ENCODE data around the gene EDRF1. TPM values are rescaled to one million over a fixed set of nuclear protein-coding genes. Genes with fewer than 3 reads are reported as not detected.

The EDRF1 gene
- total and polyA plus RNA-seq, 5 donors from 2014 or later = 12.8 to 52.3 (median 13.7) TPM

DNA sequence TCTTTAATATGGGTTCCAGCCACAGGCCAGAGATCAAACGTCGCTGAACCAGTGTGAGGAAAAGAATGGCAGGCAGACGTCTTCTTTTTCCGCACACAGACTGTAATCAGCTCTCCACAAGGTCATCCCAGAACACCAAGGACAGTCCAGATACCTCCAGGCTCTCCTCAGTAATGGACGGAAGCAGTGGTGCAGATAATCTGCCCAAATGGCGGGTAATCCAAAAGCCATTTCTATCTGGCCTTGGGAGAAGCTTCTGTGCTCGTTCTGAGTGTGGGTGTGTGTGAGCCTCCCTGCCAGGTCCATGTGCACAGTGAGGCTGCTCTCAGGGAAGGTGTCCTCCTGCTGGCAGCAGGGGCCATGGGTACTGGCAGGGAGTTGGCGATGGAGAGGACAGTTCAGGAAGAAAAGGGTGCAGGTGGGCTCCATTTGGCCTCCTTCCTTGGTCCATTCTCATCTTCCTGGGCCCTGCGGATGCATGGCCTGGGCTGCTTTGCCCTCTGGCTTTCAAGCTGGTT lies 21.0 kb upstream of the EDRF1 start:
- Histone ChIP-seq H3K4me3 (ENCODE audit: low read depth, low read length) (no peak overlapping the region), H3K9me3 (ENCODE audit: control insufficient read depth in 2 of 2, low read length in 2 of 2) (no peaks in the 10 kb centered on the region), H3K36me3 (ENCODE audit: control insufficient read depth, insufficient read depth, low read length) (no peaks in the 10 kb centered on the region), H3K27ac (ENCODE audit: insufficient read depth, low read length, poor library complexity, severe bottlenecking) (no peak overlapping the region), H3K4me1 (ENCODE audit: control insufficient read depth, insufficient read depth, low read length, poor library complexity, severe bottlenecking) (no peaks in the 10 kb centered on the region), H3K27me3 (ENCODE audit: control insufficient read depth, insufficient read depth, low read length) (no peaks in the 10 kb centered on the region)
- DNase-seq = no peak
- peaks cover 0 to 3% (median 0%) of the 10 kb centered on the region in 7 donors for H3K9me3 Mint-ChIP-seq
- no peak overlapping the region for H3K27ac Mint-ChIP-seq
- H3K4me3 Mint-ChIP-seq = no peak overlapping the region
- peaks cover 4% of the 10 kb centered on the region for H3K27me3 Mint-ChIP-seq
- no peak for ATAC-seq (ENCODE audit: low read depth in 2 of 2)
- H3K36me3 Mint-ChIP-seq = no peaks in the 10 kb centered on the region
- no peaks in the 10 kb centered on the region for H3K4me1 Mint-ChIP-seq

DNA sequence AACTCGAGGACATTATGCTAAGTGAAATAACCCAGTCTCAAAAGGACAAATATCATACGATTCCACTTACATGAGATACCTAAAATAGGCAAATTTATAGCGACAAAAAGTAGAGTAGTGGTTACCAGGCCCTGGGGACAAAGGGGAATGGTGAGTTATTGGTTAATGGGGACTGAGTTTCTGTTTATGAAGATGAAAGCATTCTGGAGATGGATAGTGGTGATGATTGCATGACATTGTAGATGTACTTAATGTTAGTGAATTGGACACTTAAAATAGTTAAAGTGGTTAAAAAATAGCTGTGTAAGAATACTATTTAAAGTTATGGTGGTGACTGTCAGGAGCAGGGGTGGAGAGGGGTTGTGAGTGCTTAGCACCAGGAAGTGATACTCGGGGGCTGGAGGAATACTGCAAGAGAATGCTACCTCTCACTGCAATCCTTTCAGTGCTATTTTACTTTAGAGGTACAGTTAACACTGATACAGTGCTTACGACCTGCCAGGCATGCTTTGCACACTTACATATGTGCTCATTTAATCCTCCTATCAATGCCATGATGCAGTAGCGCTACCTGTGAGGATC lies 19.9 kb upstream of the EDRF1 start:
- no peaks in the 10 kb centered on the region for H3K4me1 Mint-ChIP-seq
- Histone ChIP-seq H3K9me3 (ENCODE audit: control insufficient read depth in 2 of 2, low read length in 2 of 2) (no peaks in the 10 kb centered on the region), H3K4me1 (ENCODE audit: control insufficient read depth, insufficient read depth, low read length, poor library complexity, severe bottlenecking) (no peaks in the 10 kb centered on the region), H3K36me3 (ENCODE audit: control insufficient read depth, insufficient read depth, low read length) (no peaks in the 10 kb centered on the region), H3K27me3 (ENCODE audit: control insufficient read depth, insufficient read depth, low read length) (no peaks in the 10 kb centered on the region), H3K4me3 (ENCODE audit: low read depth, low read length) (no peak overlapping the region), H3K27ac (ENCODE audit: insufficient read depth, low read length, poor library complexity, severe bottlenecking) (no peak overlapping the region)
- peaks cover 0 to 3% (median 0%) of the 10 kb centered on the region in 7 donors for H3K9me3 Mint-ChIP-seq
- no peak overlapping the region for H3K4me3 Mint-ChIP-seq
- ATAC-seq (ENCODE audit: low read depth in 2 of 2) (no peak), DNase-seq (no peak)
- peaks cover 4% of the 10 kb centered on the region for H3K36me3 Mint-ChIP-seq
- peaks cover 4% of the 10 kb centered on the region for H3K27me3 Mint-ChIP-seq
- no peak overlapping the region for H3K27ac Mint-ChIP-seq

- Histone ChIP-seq H3K9me3 (ENCODE audit: control insufficient read depth in 2 of 2, low read length in 2 of 2) (no peaks in the 10 kb centered on the region), H3K36me3 (ENCODE audit: control insufficient read depth, insufficient read depth, low read length) (no peaks in the 10 kb centered on the region), H3K4me3 (ENCODE audit: low read depth, low read length) (no peak overlapping the region), H3K4me1 (ENCODE audit: control insufficient read depth, insufficient read depth, low read length, poor library complexity, severe bottlenecking) (no peaks in the 10 kb centered on the region), H3K27me3 (ENCODE audit: control insufficient read depth, insufficient read depth, low read length) (no peaks in the 10 kb centered on the region), H3K27ac (ENCODE audit: insufficient read depth, low read length, poor library complexity, severe bottlenecking) (no peak overlapping the region)
- Mint-ChIP-seq H3K36me3 (peaks cover 4% of the 10 kb centered on the region), H3K4me3 (no peak overlapping the region), H3K27ac (no peak overlapping the region), H3K4me1 (no peaks in the 10 kb centered on the region), H3K27me3 (peaks cover 4% of the 10 kb centered on the region), H3K9me3 (peaks cover 0 to 3% (median 0%) of the 10 kb centered on the region in 7 donors)
- no peak for DNase-seq
- ATAC-seq (ENCODE audit: low read depth in 2 of 2) = no peak
Observed at GRCh38 chr10:125700355-125700911, 19.1 kb upstream of the EDRF1 start.

DNA sequence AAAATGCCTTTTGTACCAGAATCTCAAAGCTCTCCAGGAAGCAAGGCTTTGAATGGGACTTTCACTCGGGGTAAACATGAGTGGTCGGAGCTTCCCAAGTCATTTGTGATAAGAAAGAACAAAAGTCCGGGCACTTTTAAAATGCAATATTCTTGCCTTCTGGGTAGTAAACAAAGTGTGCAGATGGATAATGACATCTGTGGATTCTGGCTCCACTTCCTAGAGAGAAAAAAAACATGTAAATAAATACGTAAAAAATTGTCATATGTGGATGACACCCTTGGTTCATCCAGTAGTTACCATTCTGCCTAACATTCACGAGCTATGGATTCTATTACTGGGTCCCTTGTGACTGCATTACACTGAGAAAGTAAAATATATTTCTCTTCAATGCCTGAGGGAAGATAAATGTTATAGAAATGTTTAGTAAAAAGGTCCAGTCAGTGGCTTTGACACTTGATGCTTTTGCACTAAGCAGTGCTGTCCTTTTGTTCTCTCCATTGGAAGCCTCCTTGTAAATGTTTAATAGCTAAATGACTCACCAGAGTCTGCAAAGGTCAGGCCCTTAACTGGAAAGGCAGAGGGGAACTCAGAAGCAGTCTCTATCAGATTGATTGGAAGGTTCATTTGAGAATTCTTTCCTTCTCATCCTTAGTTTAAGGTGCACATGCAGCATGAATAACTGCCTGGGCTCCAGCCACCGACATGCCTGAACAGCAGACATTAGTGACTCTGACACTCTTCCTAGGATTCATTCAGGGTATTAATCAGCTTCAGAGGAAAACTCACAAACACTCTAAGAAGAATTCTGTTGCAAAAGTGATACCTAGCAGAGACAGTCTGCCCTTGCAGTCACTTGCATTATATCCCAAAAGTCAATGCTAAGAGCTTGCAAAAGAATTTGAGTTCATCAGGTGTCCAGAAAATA lies 11.7 kb upstream of the EDRF1 start:
- H3K9me3 Mint-ChIP-seq = peaks cover 0 to 9% (median 5%) of the 10 kb centered on the region in 7 donors

DNA sequence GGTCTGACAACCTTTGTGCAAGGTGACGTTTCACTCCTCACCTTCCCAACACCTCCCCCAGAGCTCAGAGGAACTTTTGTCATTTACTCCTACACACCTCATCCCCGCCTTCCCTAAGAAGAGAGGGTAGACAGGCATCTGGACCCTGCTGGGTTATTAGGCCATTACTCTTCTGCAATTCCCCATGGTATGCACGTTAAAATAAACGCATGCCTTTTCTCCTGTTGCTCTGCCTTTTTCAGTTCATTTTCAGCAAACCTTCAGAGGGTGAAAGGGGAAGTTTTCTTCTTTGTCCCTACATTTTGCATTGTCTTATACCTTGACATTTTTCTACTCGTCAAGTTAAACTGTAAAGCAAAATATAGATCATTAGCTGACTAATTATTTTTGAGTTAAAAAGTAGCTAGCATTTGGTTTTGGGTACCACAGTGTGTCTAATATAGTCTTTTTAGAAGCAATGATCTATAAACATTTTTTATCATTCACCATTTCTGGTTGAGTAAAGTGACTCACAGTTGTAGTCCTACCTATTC lies 10.5 kb upstream of the EDRF1 start:
- Histone ChIP-seq H3K4me3 (ENCODE audit: low read depth, low read length) (no peak overlapping the region), H3K27me3 (ENCODE audit: control insufficient read depth, insufficient read depth, low read length) (peaks cover 5% of the 10 kb centered on the region), H3K4me1 (ENCODE audit: control insufficient read depth, insufficient read depth, low read length, poor library complexity, severe bottlenecking) (no peaks in the 10 kb centered on the region), H3K27ac (ENCODE audit: insufficient read depth, low read length, poor library complexity, severe bottlenecking) (no peak overlapping the region), H3K9me3 (ENCODE audit: control insufficient read depth in 2 of 2, low read length in 2 of 2) (peaks cover 17 to 34% of the 10 kb centered on the region in 2 experiments), H3K36me3 (ENCODE audit: control insufficient read depth, insufficient read depth, low read length) (no peaks in the 10 kb centered on the region)
- Mint-ChIP-seq H3K27ac (no peak overlapping the region), H3K36me3 (peaks cover 6% of the 10 kb centered on the region), H3K4me1 (no peaks in the 10 kb centered on the region), H3K9me3 (peaks cover 2 to 16% (median 5%) of the 10 kb centered on the region in 7 donors), H3K4me3 (no peak overlapping the region), H3K27me3 (peaks cover 23% of the 10 kb centered on the region)
- ATAC-seq (ENCODE audit: low read depth in 2 of 2) = no peak
- DNase-seq = no peak

More for the DNA sequence above, 11.7 kb upstream of the EDRF1 start:
- Histone ChIP-seq H3K4me1 (ENCODE audit: control insufficient read depth, insufficient read depth, low read length, poor library complexity, severe bottlenecking) (no peaks in the 10 kb centered on the region), H3K27me3 (ENCODE audit: control insufficient read depth, insufficient read depth, low read length) (peaks cover 5% of the 10 kb centered on the region), H3K27ac (ENCODE audit: insufficient read depth, low read length, poor library complexity, severe bottlenecking) (no peak overlapping the region), H3K4me3 (ENCODE audit: low read depth, low read length) (no peak overlapping the region), H3K36me3 (ENCODE audit: control insufficient read depth, insufficient read depth, low read length) (no peaks in the 10 kb centered on the region), H3K9me3 (ENCODE audit: control insufficient read depth in 2 of 2, low read length in 2 of 2) (peaks cover 12 to 22% of the 10 kb centered on the region in 2 experiments)
- Mint-ChIP-seq H3K27ac (no peak overlapping the region), H3K4me1 (no peaks in the 10 kb centered on the region), H3K27me3 (peaks cover 20% of the 10 kb centered on the region), H3K4me3 (no peak overlapping the region), H3K36me3 (peaks cover 4% of the 10 kb centered on the region)
- ATAC-seq (ENCODE audit: low read depth in 2 of 2) (no peak), DNase-seq (no peak)

DNA sequence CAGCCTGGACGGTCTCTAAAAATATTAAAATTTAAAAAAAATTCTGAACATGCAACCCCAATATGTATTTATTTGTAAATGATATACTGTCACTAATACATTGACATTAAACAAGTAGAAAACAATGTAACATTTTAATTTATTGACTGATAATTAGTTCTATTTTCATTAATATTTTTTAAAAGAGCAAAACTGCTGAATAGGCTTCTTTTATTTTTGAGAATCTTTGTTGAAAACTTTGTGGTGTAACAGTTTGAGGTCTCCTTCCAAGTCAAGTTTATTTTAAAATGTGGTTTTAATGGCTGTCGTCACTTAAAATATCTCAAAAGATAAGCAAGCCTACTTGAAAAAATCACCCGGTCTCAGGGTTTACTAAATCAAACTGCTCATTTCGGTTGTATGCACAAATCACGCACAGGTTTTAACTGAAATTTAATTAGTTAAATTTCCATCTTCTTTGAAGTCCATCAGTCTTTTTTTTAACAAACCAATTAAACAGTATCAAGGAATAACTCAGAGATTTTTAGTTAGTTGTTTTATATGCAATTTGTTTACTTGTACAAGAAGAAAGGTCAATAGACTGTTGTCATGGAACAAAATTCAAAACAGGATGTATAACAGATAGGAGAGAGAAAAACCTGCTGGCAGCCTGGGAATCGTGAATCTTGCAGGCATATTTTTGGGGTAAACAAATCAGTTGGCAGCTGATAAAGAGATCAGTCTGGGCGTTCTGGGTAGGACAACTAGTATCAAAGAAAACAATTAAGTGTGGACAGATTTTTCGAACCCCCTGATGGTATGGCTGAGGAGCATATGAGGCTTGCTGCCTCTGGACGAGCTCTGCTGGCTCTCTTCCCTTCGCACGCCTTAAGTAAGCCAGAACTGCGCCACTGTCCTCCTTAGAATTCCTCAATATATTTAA lies 9.7 kb upstream of the EDRF1 start:
- Histone ChIP-seq H3K4me1 (ENCODE audit: control insufficient read depth, insufficient read depth, low read length, poor library complexity, severe bottlenecking) (no peaks in the 10 kb centered on the region), H3K36me3 (ENCODE audit: control insufficient read depth, insufficient read depth, low read length) (no peaks in the 10 kb centered on the region), H3K27ac (ENCODE audit: insufficient read depth, low read length, poor library complexity, severe bottlenecking) (no peak overlapping the region), H3K27me3 (ENCODE audit: control insufficient read depth, insufficient read depth, low read length) (peaks cover 5% of the 10 kb centered on the region), H3K4me3 (ENCODE audit: low read depth, low read length) (no peak overlapping the region), H3K9me3 (ENCODE audit: control insufficient read depth in 2 of 2, low read length in 2 of 2) (peaks cover 19 to 36% of the 10 kb centered on the region in 2 experiments)
- Mint-ChIP-seq H3K27ac (no peak overlapping the region), H3K4me3 (peak overlapping the region in 1 of 4 donors; percentile 27), H3K36me3 (peaks cover 5% of the 10 kb centered on the region), H3K27me3 (peaks cover 22% of the 10 kb centered on the region), H3K4me1 (no peaks in the 10 kb centered on the region), H3K9me3 (peaks cover 2 to 18% (median 6%) of the 10 kb centered on the region in 7 donors)
- DNase-seq (no peak), ATAC-seq (ENCODE audit: low read depth in 2 of 2) (no peak)

Data from CD4-positive, CD25-positive, alpha-beta regulatory T cell (primary cell).